ENCODE measurements around the gene NDUFAF7.
"Not testable (repeated sequence)": the region's sequence is repeated elsewhere in the genome, so short reads cannot be mapped to it uniquely, and the experiment has no call there.

NDUFAF7 gene, protein sequence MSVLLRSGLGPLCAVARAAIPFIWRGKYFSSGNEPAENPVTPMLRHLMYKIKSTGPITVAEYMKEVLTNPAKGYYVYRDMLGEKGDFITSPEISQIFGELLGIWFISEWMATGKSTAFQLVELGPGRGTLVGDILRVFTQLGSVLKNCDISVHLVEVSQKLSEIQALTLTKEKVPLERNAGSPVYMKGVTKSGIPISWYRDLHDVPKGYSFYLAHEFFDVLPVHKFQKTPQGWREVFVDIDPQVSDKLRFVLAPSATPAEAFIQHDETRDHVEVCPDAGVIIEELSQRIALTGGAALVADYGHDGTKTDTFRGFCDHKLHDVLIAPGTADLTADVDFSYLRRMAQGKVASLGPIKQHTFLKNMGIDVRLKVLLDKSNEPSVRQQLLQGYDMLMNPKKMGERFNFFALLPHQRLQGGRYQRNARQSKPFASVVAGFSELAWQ

GRCh38 chr2:37231241-37232130 is at the start of gene NDUFAF7, which contains the start of gene CEBPZ:
NDUFAF7 (plus strand) TSS chr2:37231658; CDS start chr2:37231706, 48 bp downstream.
CEBPZ (minus strand) TSS chr2:37231596; CDS start chr2:37231567, 29 bp downstream.
- in situ Hi-C loops (cut with MboI; ENCODE audit: low sequenced_read_pairs), result no loop called here

- in situ Hi-C loops (cut with MboI; ENCODE audit: low sequenced_read_pairs), result no loop called here
Observed at GRCh38 chr2:37181726-37182684, 49.5 kb upstream of the NDUFAF7 start.

- in situ Hi-C loops (cut with MboI; ENCODE audit: low sequenced_read_pairs), result no loop called here
Observed at GRCh38 chr2:37188570-37188969, 42.9 kb upstream of the NDUFAF7 start, which contains the start of gene SULT6B1. SULT6B1 (minus strand) TSS chr2:37188670; CDS start chr2:37188640, 30 bp downstream.

DNA sequence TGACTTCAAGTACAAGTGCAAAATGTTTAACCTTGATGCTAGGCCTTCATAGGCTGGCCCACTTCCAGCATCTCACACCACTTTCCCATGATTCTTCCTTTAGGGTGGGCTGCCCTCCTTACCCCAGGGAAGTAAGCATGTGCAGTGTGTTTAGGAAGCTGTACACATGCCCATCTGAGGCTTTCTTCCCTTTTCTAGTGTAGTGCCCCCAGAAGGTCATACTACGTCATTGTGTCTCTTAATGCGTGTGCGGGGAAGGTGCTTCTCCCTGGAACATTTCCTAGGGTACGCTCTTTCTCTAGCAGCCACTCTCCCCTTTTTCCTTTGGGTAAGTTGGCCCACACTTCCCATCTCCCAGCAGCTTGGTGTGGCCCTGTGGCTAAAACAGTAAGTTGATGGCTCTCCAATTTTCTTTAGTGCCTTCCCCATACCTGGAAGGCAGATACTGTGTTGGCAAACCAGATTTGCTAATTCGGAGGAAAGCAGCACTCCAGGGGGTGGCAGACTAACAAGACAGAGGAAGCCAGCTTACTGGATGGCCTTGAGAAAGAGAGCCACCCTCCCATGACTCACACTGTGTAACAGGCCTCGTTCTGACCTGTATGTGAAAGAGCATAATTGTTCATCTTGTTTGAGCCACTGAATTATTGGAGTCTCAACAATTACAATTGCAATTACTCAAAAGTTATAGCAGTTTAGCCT is 41.9 kb upstream of the NDUFAF7 start:
- in situ Hi-C loops (cut with MboI; ENCODE audit: low sequenced_read_pairs), result no loop called here

- in situ Hi-C loops (cut with MboI; ENCODE audit: low sequenced_read_pairs), result no loop called here
Observed at GRCh38 chr2:37190290-37190689, 41.2 kb upstream of the NDUFAF7 start.

DNA sequence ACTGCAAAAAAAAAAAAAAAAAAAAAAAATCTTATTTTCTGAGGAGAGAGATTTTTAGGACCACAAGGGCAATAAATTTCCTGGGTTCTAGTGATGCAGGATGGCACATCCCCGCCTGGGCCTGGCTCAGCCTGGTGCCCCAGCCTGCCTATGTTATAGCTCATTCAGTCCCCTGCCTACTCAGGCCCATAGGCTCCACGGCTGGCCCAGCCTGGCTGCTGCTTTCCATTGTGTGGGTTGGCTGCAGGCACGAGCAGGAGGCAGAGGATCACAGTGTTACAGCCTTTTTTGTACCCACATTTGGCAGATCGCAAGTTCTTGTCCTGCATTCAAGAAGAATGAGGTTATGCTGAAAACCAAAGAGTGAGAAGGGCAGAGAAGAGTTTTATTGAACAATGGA is 40.2 kb upstream of the NDUFAF7 start:
- in situ Hi-C loops (cut with MboI; ENCODE audit: low sequenced_read_pairs), result no loop called here

DNA sequence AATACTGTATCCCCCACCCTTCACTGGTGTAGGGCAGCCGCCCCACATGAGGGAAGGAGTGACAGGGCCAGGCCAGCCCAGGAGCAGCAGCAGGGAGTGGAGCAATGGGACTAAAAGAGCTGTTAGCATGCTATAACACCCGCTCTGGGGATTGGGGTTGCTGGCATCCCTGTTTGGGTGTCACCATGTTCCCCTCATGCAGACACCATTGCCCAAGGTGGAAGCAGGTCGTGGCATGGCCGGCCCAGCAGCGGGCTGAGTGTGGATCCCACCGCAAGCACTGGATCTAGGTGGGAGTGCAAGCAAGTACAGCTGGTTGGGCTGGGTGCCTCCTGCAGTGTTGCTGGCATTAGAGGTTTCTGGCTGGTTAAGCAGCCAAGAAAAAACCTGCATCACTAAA is 39.7 kb upstream of the NDUFAF7 start:
- in situ Hi-C loops (cut with MboI; ENCODE audit: low sequenced_read_pairs), result no loop called here

DNA sequence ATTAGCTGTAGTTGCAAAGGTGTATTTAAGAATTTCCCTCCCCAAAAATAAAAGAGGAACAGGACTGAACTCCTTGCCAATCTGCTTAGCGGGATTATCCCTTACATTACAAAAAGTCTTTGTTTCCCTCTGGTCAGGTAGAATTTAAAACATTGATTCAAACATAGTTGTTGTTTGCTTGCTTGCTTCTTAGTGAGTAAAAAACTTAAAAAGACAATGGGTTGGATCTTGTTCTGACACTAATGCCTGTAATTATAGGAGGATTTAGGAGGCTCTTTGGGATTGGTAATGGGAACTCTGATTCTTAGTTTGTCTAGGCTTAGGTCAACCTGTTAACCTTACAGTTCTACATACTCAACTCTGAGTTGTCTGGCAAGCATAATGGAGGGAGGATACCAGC is 38.9 kb upstream of the NDUFAF7 start:
- in situ Hi-C loops (cut with MboI; ENCODE audit: low sequenced_read_pairs), result no loop called here

DNA sequence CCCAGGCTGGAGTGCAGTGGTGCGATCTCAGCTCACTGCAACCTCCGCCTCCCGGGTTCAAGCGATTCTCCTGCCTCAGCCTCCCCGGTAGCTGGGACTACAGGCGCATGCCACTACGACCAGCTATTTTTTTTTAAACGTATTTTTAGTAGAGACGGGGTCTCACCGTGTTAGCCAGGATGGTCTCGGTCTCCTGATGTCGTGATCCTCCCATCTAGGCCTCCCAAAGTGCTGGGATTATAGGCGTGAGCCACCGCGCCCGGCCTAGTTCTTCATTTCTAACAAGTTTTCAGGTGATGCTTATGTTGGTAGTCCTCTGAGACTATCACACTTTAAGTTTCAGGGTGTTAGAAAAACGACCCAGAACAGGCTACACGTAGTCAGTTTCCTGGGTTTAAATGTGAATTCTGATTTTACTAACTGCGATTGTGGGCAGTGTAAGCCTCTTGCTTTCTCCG is 35.6 kb upstream of the NDUFAF7 start:
- in situ Hi-C loops (cut with MboI; ENCODE audit: low sequenced_read_pairs), result not testable (repeated sequence)

DNA sequence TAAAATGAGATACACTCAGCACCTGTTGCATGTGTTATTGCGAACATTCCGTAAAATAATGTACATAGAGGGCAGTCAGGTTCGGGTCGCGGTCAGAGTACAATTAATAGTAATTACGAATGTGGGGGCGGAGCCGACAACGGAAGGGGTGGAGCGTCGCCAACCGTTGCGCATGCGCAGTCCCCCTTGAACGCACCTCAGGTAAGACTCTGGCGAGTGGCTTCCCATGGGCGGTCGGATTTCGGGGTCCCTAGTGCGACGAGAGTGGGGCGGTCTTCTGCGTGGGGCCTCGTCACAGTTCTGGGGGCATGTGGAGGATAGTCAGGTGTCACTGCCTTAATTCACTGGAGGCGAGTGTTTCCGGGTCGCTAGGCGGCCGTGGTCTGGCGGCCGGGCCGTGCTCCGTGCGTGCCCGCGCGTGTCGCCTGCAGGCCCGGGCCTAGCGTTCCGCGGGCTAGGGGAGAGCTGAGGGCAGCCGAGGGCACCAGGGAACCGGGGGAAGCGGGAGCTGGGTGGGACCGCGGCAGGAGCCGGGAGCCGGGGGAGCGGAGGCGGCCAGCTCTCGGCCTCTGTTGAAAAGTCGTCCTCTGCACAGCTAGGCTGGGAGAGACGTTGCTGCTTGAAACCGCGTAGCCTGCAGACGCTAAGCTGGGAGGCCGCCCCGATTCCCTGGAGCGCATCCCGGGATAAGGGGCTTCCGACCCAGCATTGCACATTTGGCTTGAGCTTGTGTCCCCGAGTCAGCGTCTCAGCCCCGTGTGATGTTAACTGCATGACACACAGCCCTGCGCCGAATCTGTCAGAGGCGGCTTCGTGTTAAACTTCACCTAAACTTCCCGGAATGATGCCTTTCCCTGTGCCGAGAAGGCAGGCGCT is 34.9 kb upstream of the NDUFAF7 start, which contains the start of gene CEBPZOS:
CEBPZOS (plus strand) TSS at position 177 of the 876 bp plus-strand sequence. CDS start 3,209 bp downstream, outside the sequence.
- in situ Hi-C loops (cut with MboI; ENCODE audit: low sequenced_read_pairs), result no loop called here

DNA sequence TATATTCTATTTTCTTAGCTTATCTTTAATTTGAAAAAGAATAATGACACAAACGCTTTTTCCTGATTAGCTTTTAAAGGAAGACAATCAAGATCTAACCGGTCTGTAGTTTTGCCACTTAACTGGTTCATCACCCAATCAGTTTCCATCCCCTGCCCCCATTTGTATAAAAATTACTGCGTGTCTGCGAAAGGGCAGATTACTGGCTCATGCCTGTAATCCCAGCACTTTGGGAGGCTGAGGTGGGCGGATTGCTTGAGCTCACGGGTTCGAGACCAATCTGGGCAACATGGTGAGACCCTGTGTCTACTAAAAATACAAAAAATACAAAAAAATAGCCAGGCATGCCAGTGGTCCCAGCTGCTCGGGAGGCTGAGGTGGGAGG is 32.8 kb upstream of the NDUFAF7 start:
- in situ Hi-C loops (cut with MboI; ENCODE audit: low sequenced_read_pairs), result no loop called here

DNA sequence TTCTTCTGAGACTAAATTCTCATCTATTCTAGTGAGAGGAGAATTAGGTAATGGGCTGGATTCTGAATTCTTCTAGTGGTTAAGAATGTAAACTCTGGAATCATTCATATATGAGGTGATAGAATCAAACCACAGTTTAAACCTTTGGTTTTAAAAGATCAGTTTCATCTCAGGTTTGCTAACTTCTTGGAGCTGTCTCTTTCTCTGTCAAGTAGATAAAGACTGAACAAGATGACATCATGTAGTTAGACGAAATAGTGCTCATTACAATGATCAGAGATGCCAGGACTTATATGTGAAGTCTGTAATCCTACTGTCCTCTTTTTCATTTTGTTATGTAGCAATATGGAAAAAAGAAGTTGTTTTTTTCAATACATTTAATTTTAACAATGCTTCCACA is 30.2 kb upstream of the NDUFAF7 start:
- in situ Hi-C loops (cut with MboI; ENCODE audit: low sequenced_read_pairs), result no loop called here

GRCh38 chr2:37201766-37202165 is 29.7 kb upstream of the NDUFAF7 start:
- in situ Hi-C loops (cut with MboI; ENCODE audit: low sequenced_read_pairs), result no loop called here

GRCh38 chr2:37203708-37204107 is 27.8 kb upstream of the NDUFAF7 start:
- in situ Hi-C loops (cut with MboI; ENCODE audit: low sequenced_read_pairs), result no loop called here

- in situ Hi-C loops (cut with MboI; ENCODE audit: low sequenced_read_pairs), result not testable (repeated sequence)
Observed at GRCh38 chr2:37205071-37205661, 26.3 kb upstream of the NDUFAF7 start.

GRCh38 chr2:37205689-37206341 is 25.6 kb upstream of the NDUFAF7 start:
- in situ Hi-C loops (cut with MboI; ENCODE audit: low sequenced_read_pairs), result no loop called here

DNA sequence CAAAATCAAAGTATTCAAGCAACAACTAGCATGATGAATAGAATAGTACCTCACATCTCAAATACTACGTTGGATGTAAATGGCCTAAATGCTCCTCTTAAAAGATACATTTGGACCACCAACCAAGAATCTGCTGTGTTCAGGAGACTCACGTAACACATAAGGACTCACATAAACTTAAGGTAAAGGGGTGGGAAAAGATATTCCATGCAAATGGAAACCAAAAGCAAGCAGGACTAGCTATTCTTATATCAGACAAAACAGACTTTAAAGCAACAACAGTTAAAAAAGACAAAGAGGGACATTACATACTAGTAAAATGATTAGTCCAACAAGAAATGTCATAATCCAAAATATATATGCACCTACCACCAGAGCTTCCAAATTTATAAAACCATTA is 24.7 kb upstream of the NDUFAF7 start:
- in situ Hi-C loops (cut with MboI; ENCODE audit: low sequenced_read_pairs), result not testable (repeated sequence)

GRCh38 chr2:37211212-37211611 is 20.2 kb upstream of the NDUFAF7 start:
- in situ Hi-C loops (cut with MboI; ENCODE audit: low sequenced_read_pairs), result no loop called here

Measured in hTERT RPE-1 (cell line).